ENCODE results near the gene ST7. TPM values are rescaled to one million over a fixed set of nuclear protein-coding genes. Genes with fewer than 3 reads are reported as not detected.

The ST7 gene
- total RNA-seq, 1 donor from 2014 or later: 69.7 TPM

DNA sequence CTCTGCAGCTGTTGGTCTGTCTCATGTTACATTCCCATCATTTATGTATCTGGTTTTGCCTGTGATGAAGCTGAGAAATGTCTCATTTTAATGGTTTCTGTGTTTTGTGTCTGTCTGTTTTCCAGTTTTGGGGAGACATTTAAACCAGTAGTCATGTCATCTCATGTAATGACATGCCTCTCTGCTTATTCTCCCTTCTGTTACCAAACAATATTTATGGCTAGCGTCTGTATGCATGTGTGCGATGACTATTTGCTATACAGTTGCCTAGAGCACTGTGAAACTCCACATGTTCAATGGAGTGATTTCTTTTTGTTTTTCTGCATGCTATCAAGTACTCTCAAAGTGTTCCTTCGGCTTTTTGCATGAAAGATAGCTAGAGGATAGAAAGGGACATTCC is 132.0 kb downstream of the ST7 start:
- no peak for DNase-seq (ENCODE audit: low spot score in 2 of 2)
- no peak for FAIRE-seq

DNA sequence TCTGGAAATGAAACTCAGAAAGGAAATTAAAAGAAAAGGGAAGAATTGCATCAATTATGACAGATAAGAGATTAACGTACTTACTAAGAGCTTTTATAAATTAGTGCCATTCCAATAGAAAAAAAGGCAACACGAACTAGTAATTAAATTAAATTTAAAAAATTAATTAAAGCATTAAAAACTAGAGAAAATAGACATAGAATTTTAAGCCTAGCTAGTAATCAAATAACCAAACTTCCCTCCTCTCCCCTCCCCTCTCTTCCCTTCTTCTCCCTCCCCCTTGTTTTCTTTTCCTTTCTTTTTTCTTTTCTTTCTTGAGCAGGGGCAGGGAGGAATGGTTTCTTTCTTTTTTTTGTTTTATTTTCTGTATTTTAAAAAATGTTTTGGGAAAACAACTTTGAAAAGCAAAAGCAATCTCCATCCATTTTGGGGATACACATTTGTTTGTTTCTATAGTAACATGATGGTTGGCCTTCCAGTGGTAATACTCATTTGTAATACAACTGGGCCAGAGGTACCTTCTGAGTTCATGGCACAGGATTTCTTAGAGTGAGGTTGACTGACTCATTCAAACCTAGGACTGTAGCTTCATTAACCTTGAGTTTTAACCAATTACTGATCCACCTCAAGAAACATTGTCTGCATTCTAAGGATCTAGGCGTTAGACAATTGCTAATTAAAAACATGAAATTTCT is 132.6 kb downstream of the ST7 start:
- no peak for FAIRE-seq
- no peak for DNase-seq (ENCODE audit: low spot score in 2 of 2)

DNA sequence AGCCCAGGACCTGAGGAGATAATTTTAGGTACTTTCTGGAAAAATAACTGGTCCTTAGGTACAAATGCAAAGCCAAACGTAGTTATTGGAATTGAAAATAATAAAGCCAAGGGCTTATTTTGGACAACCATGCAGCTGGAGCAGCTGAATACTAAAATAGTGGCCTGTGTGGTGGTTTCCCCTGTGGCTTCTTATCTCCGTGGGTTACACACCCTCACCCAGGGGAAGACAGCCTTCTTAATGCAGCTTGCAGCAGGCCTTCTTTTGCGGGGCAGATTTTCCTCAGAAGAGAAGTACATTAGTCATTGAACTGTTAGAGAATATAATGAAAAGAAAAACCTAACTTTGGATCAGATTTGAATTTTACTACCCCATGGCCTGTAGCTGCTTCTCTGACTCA is 133.5 kb downstream of the ST7 start:
- FAIRE-seq (no peak), DNase-seq (ENCODE audit: low spot score in 2 of 2) (no peak)

DNA sequence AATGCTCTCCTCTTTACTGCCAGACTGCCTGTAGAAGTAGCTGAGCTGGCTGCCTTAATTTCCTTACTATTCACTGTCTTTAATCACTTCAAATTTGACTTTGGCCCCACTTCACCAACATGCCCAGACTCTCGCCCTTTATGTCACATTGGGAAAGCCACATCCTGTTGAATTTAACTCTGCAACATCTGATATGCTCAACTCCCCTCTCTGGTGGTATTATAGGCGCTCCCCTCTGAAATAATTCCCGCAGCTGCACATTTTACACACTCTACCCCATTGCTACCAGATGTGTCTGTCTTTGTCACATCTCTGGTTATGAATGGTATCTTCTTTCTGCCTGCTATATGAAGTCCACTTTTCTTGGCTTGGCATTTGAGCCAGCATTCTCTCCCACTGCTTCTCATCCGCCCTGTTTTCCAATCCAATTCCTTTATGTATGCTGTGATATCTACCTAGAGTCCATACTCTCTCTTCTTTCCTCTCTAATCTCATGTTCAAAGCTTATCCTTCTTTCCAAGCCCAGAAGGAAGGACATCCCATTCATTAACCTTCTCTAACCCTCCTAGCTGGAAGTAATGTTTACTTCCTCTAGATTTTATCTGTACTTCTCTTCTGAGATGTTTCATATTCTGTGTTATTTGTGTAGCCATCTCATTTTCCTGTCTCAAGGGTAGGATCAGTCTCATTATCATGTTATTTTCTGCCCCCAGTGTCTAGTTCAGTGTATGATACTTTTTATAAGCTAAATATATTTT is 134.5 kb downstream of the ST7 start:
- no peak for FAIRE-seq
- no peak for DNase-seq (ENCODE audit: low spot score in 2 of 2)

DNA sequence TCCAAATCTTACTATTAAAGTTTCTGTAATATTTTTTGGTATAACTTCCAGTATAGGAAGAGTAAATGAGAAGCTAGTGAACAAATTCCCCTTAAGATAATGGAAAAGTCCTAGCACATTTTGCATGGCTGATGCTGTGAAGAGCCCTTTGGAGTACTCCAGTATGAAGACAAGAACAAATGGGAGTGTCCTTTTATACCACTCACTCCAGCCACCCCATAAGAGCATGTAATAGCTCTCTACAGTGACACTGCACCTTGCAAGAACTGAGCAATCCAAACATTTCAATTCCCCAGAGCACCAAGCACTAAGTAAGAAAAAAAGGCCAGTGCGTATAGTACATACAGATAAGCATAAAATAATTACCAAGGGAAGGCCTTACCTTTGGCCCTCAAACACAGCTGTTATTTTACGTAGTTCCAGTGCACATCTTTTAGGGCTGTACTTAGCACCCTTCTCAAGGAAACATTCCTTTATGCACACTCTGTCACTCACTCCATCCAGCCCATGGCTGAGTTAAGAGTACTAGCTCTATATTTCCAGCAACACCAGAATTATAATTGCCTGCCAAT is 135.4 kb downstream of the ST7 start:
- FAIRE-seq: no peak

DNA sequence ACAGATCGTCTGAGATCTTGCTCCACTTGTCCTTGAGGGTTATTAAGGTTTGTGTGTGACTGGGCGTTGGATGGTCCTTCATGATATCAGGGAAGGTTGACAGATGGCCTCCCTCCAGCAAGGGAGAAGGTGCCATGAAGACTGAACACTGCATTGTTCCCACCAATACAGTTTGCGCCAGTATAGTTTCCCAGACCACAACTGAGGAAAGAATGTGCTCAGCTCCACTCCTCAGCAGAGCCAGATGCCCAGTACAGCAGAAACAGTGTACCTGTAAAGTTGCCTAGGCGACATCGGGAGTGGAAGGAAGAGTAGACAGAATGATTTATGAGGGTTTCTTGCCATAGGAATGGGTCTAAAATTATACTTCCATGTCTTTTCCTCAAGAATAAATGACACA is 137.5 kb downstream of the ST7 start:
- DNase-seq (ENCODE audit: low spot score in 2 of 2) (no peak), FAIRE-seq (no peak)

More for the DNA sequence above, 135.4 kb downstream of the ST7 start:
- DNase-seq (ENCODE audit: low spot score in 2 of 2): no peak

DNA sequence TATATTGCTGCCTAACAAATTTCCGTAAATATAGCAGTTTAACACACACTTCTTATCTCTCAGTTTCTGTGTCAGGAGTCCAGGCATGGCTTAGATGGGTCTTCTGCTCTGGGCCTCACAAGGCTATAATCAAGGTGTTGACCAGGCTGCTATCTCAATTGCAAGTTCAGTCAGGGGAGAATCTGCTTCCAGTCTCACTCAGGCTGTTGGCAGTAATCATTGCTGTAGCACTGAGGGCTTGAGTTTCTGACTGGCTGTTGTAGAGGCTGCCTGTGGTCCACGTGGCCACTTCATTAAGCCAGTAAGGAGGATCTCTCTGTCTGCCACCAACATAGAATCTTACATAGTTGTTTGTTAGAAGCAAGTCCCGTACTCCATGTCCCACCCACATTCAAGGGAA is 138.4 kb downstream of the ST7 start:
- FAIRE-seq (no peak), DNase-seq (ENCODE audit: low spot score in 2 of 2) (no peak)

DNA sequence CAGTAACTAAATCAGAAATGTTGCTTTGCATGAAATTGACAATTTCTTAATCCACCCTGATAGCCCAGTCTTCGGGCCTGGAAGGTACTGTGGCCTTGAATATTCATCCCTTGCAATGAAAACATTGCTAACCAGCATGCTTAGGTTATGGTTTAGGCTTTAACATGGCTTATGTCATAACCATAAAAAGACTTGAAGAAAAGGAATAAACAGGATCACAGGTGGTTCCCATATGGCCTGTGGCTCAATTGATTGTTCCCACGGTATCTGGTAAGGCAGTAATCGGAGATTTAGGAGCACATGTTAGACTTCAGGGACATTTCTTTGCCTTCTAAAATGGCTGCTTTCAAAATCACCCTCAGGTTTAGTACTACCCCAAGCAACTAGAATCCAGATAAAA is 139.5 kb downstream of the ST7 start:
- no peak for FAIRE-seq
- DNase-seq (ENCODE audit: low spot score in 2 of 2): no peak

DNA sequence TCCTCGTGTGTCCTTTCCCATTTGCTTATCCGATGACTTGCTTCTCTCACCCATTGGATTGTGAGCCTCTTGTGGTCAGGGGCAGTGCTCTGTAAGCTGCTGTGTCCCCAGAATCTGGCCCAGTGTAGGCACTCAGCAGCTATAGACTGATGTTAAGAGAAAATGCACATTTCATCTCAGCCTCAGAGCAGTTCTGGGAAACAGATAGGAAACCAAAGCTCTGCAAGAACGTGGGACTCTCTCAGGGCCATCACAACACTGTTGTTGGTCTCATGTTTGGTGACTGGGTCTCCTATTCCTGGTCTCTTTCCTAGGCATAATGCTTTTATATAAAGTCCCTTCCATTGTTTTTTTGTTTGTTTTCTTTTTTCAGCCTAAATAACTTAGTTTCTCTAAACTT is 141.2 kb downstream of the ST7 start:
- FAIRE-seq: no peak
- DNase-seq (ENCODE audit: low spot score in 2 of 2): no peak

DNA sequence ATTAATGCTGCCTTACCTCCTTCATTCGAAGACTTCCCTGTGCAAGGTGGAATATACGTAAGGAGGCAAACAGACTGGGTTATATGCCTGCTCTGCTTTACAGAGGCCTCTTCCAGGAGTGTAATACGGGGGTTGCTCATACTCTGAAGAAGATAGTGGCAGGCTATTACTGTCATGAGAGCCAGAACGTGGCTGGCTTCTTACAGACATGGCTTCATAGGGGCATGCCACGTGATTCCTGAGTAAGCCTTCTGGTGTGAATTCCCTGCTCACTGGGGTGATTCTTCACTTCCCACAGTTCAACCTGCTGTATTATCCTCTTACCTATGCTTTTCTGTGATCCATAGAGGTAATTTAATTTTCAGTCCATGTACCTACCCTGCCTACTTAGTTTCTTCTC is 141.8 kb downstream of the ST7 start:
- no peak for DNase-seq (ENCODE audit: low spot score in 2 of 2)
- no peak for FAIRE-seq

DNA sequence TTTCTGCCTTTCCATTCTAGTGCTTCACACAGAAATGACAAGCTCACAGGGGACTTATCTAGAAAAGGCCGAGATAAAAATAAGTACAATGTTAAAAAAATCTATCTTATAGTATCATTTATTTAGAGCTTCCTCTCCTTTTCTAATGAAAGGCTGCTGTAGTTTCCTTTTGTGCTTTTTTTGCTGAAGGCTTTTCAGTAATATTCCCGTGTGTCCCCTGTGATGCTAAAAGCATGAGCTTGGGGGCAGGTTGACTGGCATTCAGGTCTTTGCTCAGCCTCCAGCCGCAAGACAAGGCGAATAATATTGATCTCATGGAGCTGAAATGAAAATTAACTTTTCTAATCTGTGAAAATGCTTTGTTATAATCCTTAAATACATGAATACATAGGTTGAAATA is 143.0 kb downstream of the ST7 start:
- DNase-seq (ENCODE audit: low spot score in 2 of 2) (no peak), FAIRE-seq (no peak)

DNA sequence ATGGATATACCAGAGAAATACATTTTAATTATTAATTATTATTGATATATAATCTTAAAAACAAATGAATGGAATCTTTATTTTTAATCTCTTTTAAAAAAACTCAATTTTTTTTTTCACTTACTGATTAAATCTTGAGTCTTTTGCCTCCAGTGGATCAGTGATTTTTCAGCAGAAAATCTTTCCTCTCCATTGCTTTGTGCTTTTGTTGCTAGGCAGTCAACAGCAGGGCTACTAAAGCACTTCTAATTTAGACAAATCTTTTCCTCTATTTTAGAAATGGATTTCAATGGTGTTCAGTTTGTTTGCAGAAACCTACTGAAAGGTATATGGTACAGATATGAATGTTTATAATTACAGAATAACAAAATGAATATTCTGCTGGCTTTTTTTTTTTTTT is 143.6 kb downstream of the ST7 start:
- DNase-seq (ENCODE audit: low spot score in 2 of 2): no peak
- no peak for FAIRE-seq

DNA sequence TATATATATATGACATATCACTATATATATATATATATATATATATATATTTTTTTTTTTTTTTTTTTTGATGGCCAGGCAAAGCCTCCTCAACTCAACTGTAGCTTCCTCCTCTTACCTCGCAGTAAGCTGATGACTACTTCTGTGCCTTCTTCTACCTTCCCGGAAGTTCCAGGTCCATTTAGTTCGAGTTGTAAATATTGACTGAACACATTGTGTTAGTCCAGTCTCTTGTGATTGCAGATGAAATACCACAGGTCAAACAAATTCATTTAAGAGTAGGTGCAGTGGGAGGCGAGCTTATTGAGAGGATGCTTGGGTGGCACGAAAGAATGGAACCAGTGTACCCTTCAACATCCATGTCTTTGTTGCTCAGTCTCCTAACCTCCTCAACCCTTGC is 144.6 kb downstream of the ST7 start:
- no peak for FAIRE-seq

DNA sequence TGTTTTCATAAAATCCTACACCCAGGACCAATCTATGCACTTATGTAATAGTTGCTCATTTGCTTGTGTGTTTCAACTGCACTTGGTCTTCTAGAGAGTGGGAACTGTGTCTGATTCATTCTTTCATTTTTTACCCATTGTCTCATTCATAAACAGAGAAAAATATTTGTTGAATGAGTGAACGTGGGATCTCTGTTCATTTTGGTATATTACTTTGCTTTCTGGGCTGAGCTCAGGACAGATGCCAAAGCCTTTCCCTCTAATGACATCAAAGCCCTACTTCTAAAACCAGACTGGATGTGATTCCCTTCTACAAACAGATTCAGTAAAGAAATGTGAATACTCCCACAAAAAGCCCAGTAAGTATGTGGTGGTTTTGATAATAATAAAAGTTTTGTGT is 145.2 kb downstream of the ST7 start:
- FAIRE-seq (no peak), DNase-seq (ENCODE audit: low spot score in 2 of 2) (no peak)

More for the DNA sequence above, 144.6 kb downstream of the ST7 start:
- DNase-seq (ENCODE audit: low spot score in 2 of 2): no peak

DNA sequence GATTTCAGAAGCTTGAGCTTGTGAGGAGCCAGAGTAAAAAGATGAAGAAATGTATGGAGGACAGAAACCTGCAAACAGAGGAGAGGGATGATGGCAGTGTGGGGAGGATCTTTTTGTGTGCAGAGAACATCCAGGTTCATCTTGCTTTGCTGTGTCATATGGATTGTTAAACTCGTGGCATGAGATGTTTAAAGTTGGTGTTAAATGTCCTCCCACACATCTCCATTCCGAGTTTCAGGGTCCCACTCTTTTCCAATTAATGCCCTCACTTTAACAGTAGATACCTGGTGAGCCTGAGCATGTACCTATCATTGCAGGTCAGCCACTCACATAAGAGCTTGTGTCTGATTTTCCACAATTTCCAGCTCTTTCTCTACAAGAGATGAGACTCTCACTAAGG is 147.7 kb downstream of the ST7 start:
- FAIRE-seq (no peak), DNase-seq (ENCODE audit: low spot score in 2 of 2) (no peak)

DNA sequence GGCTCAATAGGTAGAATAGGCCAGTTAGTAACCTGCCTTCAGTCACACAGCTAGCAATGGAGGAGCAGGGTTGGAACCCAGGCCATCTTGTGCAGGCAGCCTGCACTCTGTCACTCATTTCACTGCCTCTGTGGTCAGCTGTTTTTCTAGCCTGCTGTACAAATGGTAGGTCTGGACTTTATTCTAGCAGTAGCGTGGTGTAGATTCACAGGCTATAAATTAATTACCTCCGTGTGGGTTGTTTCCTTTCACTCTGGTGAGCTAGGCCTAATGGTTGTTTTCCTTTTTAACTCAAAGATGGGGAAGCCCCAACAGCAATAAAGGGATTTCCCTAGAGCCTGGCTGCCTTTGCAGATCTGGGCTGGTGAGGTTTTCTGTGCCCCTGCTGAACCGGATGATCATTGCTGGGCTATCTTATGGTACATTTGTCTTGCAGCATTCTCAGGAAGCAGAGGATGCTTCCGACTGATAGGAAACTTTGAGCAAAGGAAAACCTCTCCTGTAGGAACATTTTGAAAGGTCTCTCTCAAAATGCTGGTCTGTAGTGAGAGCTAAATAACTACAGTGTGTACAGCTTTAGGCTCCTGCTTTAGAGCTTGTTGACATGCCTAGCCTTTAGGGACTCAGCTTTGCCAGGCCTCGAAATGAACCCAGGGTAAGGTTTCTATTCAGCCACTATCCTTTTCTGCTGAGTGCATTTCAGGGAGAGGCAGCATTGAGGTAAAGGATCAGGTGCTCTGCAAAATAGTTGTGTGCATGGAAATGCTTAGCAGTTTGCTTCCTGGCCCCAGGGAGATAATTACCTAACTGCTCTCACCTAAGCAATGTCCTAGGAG is 157.4 kb downstream of the ST7 start:
- FAIRE-seq (no peak), DNase-seq (ENCODE audit: low spot score in 2 of 2) (no peak)

DNA sequence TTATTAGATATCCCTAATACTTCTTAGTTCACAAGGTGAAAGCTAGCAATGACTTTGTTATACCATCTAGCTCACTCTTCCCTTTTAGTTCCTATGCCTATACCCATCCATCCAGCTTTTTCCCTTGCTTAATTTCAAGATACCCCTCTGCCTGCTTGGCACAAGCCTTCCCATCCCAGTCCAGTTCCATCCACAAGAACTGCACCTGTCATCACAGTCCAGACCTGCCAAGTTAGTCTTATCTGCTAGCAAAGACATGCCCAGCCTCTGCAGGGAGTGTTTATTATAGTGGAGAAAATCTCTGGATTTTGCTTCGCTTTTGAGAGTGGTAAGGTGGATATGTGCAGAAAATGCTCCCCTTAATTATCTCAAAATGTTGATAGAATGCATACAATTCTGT is 158.2 kb downstream of the ST7 start:
- DNase-seq (ENCODE audit: low spot score in 2 of 2): no peak
- no peak for FAIRE-seq

DNA sequence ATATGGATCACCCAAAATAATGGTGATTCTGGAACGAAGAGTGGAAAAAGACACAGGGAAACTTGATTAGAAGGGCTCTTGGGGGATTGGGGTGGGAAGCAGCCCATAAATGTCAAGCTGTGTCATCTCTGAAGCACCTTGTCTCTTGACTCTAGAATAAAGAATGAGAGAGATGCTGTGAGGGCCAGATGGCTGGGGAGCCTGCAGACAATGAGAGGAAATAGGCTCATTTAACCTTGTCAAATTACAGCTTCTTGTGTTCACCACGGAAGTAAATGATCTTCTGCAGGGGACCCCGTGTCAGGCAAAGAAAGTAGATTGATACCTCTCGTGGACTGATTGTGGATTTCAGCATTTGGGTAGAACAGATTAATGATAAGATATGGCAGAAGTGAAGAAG is 159.3 kb downstream of the ST7 start:
- DNase-seq (ENCODE audit: low spot score in 2 of 2) (no peak), FAIRE-seq (no peak)

DNA sequence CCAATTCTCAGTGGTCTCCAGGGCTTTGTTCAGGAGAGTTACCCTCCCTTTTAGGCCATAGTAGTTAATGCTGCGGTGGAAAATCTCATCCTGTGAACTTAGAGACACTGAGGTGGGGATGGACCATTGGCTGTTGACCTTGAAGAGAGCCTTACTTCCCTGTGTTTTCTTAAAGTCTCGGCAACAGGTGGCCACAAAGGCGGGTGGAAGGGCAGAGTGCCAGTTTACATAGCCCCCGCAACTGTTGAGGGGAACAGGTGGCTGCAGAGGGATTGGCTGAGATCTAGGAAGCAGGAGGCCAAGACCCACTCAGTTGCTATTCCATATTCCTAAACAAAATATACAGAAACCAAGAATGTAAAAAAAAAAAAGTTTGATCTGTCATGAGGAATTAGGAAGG is 160.6 kb downstream of the ST7 start:
- FAIRE-seq (no peak), DNase-seq (ENCODE audit: low spot score in 2 of 2) (no peak)

DNA sequence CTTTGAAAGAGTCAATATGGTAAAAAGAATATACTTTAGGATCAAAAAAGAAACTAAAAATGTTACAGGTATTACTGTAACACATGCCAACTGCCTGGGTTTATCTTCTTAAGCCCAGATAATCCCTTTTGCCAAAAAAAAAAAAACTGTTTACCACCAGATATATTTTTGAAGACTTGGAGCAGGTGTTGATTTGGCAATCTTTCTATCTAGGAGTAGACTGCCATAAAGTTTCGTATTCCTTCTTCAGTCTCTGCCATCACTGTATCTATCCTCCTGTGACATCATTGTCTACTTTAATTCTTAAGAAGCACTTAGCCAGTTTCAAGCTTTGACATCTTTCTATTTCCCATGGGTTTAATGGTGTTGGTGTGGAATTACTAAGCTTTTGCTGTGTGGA is 161.0 kb downstream of the ST7 start:
- DNase-seq (ENCODE audit: low spot score in 2 of 2): no peak
- no peak for FAIRE-seq

DNA sequence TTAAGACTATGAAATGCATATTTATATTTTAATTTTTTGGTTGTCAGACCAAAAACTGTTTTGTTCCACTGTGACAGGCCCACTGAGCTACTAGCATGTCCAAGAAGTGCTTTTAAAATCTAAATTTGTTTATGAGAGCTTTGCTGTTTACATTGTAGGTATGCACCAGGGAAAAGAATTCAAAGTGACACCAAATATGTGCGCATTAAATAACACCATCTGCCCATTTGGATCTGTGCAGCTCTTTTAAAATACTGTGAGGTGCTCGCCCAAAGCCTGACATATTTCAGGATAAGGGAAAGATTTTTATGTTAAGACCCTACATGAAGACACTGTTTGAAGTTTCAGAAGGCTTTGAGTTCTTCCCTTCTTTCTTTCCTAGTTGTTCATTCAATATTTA is 162.9 kb downstream of the ST7 start:
- FAIRE-seq: no peak
- no peak for DNase-seq (ENCODE audit: low spot score in 2 of 2)

Data from frontal cortex (tissue), 4 donors.